ENCODE measurements around the gene HMG20A.

HMG20A gene

DNA sequence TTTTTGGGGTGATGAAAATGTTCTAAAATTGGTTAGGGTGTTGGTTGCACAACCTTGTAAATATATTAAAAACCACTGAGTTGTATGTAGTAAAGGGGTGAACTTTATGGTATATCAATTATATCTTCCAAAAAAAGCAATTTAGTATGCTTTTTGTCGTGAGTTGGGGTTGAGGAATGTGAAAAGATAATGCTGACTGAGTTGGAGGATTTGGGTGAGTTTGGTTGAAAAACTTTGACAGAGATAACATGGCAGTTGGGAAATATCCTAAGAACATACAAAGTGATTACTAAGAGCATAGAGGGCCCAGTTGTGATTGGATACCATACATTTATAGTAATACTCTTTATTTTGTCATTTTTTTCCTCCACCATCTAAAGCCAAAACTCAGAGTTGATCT lies 33.6 kb downstream of the HMG20A start:
- no peak for TF ChIP-seq SIN3A (IDR thresholded peaks at IDR 0.05; ENCODE audit: borderline replicate concordance, insufficient read depth, low read length)
- no peak for TF ChIP-seq POLR2AphosphoS5 (IDR thresholded peaks at IDR 0.05; ENCODE audit: low read depth, low read length)
- no peak for TF ChIP-seq TAF1 (IDR thresholded peaks at IDR 0.05; ENCODE audit: borderline replicate concordance, insufficient read depth, low read length)
- no peak for TF ChIP-seq FOXP2 (optimal IDR thresholded peaks at IDR 0.05; ENCODE audit: borderline replicate concordance, extremely low read depth, extremely low read length, insufficient read depth)
- TF ChIP-seq, protein P1, sequence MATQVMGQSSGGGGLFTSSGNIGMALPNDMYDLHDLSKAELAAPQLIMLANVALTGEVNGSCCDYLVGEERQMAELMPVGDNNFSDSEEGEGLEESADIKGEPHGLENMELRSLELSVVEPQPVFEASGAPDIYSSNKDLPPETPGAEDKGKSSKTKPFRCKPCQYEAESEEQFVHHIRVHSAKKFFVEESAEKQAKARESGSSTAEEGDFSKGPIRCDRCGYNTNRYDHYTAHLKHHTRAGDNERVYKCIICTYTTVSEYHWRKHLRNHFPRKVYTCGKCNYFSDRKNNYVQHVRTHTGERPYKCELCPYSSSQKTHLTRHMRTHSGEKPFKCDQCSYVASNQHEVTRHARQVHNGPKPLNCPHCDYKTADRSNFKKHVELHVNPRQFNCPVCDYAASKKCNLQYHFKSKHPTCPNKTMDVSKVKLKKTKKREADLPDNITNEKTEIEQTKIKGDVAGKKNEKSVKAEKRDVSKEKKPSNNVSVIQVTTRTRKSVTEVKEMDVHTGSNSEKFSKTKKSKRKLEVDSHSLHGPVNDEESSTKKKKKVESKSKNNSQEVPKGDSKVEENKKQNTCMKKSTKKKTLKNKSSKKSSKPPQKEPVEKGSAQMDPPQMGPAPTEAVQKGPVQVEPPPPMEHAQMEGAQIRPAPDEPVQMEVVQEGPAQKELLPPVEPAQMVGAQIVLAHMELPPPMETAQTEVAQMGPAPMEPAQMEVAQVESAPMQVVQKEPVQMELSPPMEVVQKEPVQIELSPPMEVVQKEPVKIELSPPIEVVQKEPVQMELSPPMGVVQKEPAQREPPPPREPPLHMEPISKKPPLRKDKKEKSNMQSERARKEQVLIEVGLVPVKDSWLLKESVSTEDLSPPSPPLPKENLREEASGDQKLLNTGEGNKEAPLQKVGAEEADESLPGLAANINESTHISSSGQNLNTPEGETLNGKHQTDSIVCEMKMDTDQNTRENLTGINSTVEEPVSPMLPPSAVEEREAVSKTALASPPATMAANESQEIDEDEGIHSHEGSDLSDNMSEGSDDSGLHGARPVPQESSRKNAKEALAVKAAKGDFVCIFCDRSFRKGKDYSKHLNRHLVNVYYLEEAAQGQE (IDR thresholded peaks at IDR 0.05; ENCODE audit: insufficient read depth in 1 of 2, low read depth in 2 of 2, low read length in 2 of 2) = no peak

DNA sequence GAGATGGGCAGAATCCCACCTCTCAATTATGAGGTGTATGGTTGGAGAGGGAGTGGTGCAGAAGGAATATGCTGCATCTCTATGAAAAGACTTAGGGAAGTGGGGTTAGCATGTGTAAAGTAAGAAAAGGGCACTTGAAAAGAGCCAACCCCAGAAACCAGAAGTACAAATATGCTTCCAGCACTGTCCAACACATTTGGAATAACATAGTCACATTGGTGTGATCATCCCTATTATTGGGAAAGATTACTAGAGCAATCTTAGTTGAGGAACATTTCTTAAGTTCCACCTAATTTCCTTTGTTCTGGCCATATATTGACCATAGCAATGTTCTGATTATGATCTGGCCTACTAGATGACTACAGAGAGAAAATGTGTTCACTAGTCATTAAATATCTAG lies 34.3 kb downstream of the HMG20A start:
- TF ChIP-seq TAF1 (IDR thresholded peaks at IDR 0.05; ENCODE audit: borderline replicate concordance, insufficient read depth, low read length) = no peak
- no peak for TF ChIP-seq FOXP2 (optimal IDR thresholded peaks at IDR 0.05; ENCODE audit: borderline replicate concordance, extremely low read depth, extremely low read length, insufficient read depth)
- TF ChIP-seq, protein P1 (IDR thresholded peaks at IDR 0.05; ENCODE audit: insufficient read depth in 1 of 2, low read depth in 2 of 2, low read length in 2 of 2) = no peak
- no peak for TF ChIP-seq SIN3A (IDR thresholded peaks at IDR 0.05; ENCODE audit: borderline replicate concordance, insufficient read depth, low read length)
- no peak for TF ChIP-seq POLR2AphosphoS5 (IDR thresholded peaks at IDR 0.05; ENCODE audit: low read depth, low read length)

DNA sequence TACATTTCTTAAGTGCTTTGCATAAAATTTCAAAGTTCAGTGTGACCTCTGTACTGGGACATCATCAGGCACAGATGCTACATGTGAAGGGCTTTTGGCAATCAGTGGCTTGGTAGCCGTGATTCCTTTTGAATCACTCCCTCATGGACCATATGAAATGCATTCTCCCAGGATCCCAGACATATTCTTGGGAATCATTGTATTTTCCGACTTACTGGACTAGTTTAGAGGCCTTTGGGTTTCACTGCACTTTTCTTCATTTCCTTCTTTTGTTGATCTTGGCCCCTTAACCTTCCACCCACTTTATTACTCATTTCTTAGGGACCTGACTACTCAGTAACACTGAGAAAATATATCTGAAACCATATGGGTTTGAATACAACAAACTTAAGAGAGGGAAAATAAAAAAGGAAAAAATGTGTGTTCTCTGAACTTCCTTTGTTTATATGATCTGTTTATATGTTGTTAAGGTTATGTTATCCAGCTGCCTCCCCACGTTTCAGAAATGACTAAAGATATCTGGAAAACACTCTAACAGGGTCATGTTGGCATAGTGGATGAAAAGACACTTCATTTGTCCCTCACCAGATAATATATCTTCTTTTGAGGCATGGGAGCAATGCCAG lies 35.1 kb downstream of the HMG20A start:
- TF ChIP-seq SIN3A (IDR thresholded peaks at IDR 0.05; ENCODE audit: borderline replicate concordance, insufficient read depth, low read length) (no peak), FOXP2 (optimal IDR thresholded peaks at IDR 0.05; ENCODE audit: borderline replicate concordance, extremely low read depth, extremely low read length, insufficient read depth) (no peak), TAF1 (IDR thresholded peaks at IDR 0.05; ENCODE audit: borderline replicate concordance, insufficient read depth, low read length) (no peak), POLR2AphosphoS5 (IDR thresholded peaks at IDR 0.05; ENCODE audit: low read depth, low read length) (no peak)
- TF ChIP-seq, protein P1 (IDR thresholded peaks at IDR 0.05; ENCODE audit: insufficient read depth in 1 of 2, low read depth in 2 of 2, low read length in 2 of 2) = no peak

DNA sequence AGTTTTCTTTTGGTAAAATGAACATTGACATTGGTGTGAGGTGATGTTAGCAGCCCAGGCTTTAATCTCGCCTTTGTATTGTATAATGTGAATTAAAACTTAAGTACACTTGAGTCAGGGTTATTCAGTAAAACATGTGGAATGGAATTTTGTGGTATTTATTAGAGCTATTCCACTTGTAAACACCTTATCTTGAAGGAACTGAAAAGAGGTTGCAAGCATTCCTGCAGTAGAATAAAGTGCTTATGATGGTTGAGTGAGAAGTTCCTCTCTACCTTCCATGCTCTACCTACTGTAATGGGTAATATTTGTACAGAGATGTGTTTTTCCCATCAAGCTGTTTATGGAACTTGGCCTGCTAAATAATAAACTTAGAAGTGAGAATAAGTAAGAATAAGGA lies 36.1 kb downstream of the HMG20A start:
- TF ChIP-seq SIN3A (IDR thresholded peaks at IDR 0.05; ENCODE audit: borderline replicate concordance, insufficient read depth, low read length) (no peak), POLR2AphosphoS5 (IDR thresholded peaks at IDR 0.05; ENCODE audit: low read depth, low read length) (no peak), TAF1 (IDR thresholded peaks at IDR 0.05; ENCODE audit: borderline replicate concordance, insufficient read depth, low read length) (no peak), FOXP2 (optimal IDR thresholded peaks at IDR 0.05; ENCODE audit: borderline replicate concordance, extremely low read depth, extremely low read length, insufficient read depth) (no peak)
- TF ChIP-seq, protein P1 (IDR thresholded peaks at IDR 0.05; ENCODE audit: insufficient read depth in 1 of 2, low read depth in 2 of 2, low read length in 2 of 2) = no peak
